Activated CD4-positive, alpha-beta T cell treated with anti-CD3 and anti-CD28 coated beads for 36 hours (primary cell): ENCODE measurements around the gene TBC1D3B. TPM values are rescaled to one million over a fixed set of nuclear protein-coding genes. Genes with fewer than 3 reads are reported as not detected.
"Not testable (repeated sequence)": the region's sequence is repeated elsewhere in the genome, so short reads cannot be mapped to it uniquely, and the experiment has no call there.

Experiments
- ATAC-seq: fragments of 200-7000 bp; cut with Tn5 transposase; one replicate; pipeline ENCODE4 v1.10.0; 2021; ENCODE audit warnings: mild to moderate bottlenecking, moderate library complexity
- CTCF ChIA-PET: fragments of 350-600 bp; sonication (Branson Sonifier 250); formaldehyde crosslinking; loops from one replicate; lab custom pipeline; 2021; ENCODE audit warnings: antibody characterized with exemption; lab: Charles Lee
- POLR2A ChIA-PET: fragments of 350-600 bp; sonication (Branson Sonifier 250); formaldehyde crosslinking; loops from one replicate; lab custom pipeline; 2021; ENCODE audit warnings: antibody characterized with exemption, inconsistent platforms; lab: Charles Lee
- DNase-seq: peaks from one replicate; pipeline ENCODE4 v3.0.0-alpha.2; 2020
- H3K27ac Mint-ChIP-seq: one replicate; pipeline ENCODE4 v1.8.0; 2021; ENCODE audit warnings: mixed read lengths
- H3K27me3 Mint-ChIP-seq: one replicate; pipeline ENCODE4 v1.8.0; 2021; ENCODE audit warnings: mixed read lengths
- H3K36me3 Mint-ChIP-seq: one replicate; pipeline ENCODE4 v1.8.0; 2021; ENCODE audit warnings: low read depth, mixed read lengths
- H3K4me1 Mint-ChIP-seq: one replicate; pipeline ENCODE4 v1.8.0; 2021; ENCODE audit warnings: mixed read lengths
- H3K4me3 Mint-ChIP-seq: one replicate; pipeline ENCODE4 v1.8.0; 2021; ENCODE audit warnings: mild to moderate bottlenecking, moderate library complexity, mixed read lengths
- H3K9me3 Mint-ChIP-seq: one replicate; pipeline ENCODE4 v1.8.0; 2021; ENCODE audit warnings: low read depth, mixed read lengths
- intact Hi-C, 2 experiments: fragments of 100-400 bp; cut with DNase I in 1 of 2; cut with micrococcal nuclease in 1 of 2; formaldehyde crosslinking; loops; one replicate each; pipeline versions ENCODE4 v1.14.2 to v1.15.1; 2022 to 2024; cut with DNase I, micrococcal nuclease
- total RNA-seq, 2 experiments: library from RNA; stranded (reverse); gene quantifications; one replicate each; pipeline ENCODE4 v1.2.3, GENCODE V29; 2021

Gene TBC1D3B
- total RNA-seq, 2 experiments from 2014 or later, result 0.83 to 2.0 TPM

DNA sequence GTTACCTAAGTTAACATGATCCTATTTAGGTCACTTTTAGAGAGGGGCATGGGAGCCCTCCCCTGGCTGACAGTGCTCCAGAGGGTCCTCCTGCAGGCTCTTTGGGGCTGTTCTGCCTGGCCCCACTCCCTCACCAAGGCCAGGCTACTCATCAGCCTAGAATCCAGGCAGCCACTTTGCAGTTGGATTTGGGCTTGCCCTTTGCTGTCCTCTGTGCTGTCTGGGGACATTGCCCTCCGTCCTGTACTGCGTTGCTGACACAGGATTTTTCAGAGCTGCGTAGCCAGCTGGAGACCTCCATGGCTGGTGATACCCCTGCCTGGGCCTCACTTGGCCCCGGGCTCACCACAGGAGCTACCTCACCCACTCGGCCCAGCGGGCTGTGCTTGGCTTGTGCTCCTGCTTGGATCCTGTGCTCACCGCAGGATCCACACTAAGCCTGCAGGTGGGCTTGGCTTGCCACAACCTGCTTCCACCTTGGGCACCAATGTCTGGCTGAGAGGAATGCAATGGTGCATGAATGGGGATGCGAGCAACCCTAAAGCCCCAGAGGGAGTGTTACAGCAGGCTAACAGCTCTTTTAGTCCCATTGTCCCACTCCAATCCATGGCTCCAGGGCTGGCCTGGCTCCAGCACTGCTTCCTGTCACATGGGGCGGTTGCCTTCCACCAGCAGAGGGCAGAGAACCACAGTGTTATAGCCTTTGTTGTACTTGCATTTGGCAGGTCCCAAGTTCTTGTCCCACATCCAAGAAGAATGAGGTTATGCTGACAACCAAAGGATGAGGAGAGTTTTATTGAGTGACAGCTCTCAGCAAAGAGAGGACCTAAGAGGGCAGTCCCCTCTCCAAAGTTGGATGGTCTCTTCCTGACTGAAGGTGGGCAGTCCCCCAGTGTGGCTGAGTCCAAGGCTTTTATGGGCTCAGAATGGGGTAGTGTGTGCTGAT, 51.3 kb downstream of the TBC1D3B start:
- CTCF ChIA-PET, result interaction anchor here (1.1 to 3.2 kb wide), 2 partner anchors 15 to 53 kb away, joined by 5 to 13 read pairs; no protein-coding TSS in a partner anchor
- POLR2A ChIA-PET, result no interaction called here
- DNase-seq, result no peak

DNA sequence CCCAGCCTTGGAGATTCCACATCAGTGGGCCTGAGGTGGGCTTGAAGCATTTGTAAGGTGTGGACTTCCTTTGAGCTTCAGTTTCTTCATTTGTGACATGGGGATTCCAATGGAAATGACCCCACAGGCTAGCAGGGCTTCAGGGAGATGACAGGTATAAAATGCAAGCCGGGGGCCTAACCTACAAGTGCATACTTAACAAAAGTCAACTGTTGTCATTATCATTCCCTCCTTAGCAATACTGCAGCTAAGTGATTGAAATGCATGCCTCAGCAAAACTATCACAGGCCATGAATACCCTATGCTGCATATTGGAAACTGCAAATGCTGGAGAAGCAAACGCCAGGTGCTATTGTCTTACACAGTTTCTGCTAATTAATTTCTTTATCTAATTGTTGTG, 53.0 kb downstream of the TBC1D3B start:
- POLR2A ChIA-PET, result no interaction called here
- CTCF ChIA-PET, result interaction anchor here (0.6 to 3.2 kb wide), 3 partner anchors 10 to 55 kb away, joined by 3 to 13 read pairs (median 3); no protein-coding TSS in a partner anchor
- Mint-ChIP-seq H3K27ac (no peak overlapping the region), H3K9me3 (peaks cover 4% of the 10 kb centered on the region), H3K36me3 (peaks cover 2% of the 10 kb centered on the region), H3K4me3 (no peak overlapping the region), H3K4me1 (peaks cover 19% of the 10 kb centered on the region), H3K27me3 (peaks cover 17% of the 10 kb centered on the region)
- intact Hi-C loops, result no loop called here
- ATAC-seq (no peak), DNase-seq (no peak)

More for the DNA sequence above, 51.3 kb downstream of the TBC1D3B start:
- Mint-ChIP-seq H3K4me3 (no peak overlapping the region), H3K4me1 (peaks cover 10% of the 10 kb centered on the region), H3K27me3 (peaks cover 24% of the 10 kb centered on the region), H3K27ac (no peak overlapping the region), H3K36me3 (peaks cover 2% of the 10 kb centered on the region), H3K9me3 (peaks cover 4% of the 10 kb centered on the region)
- ATAC-seq, result no peak
- intact Hi-C loops, result no loop called here

DNA sequence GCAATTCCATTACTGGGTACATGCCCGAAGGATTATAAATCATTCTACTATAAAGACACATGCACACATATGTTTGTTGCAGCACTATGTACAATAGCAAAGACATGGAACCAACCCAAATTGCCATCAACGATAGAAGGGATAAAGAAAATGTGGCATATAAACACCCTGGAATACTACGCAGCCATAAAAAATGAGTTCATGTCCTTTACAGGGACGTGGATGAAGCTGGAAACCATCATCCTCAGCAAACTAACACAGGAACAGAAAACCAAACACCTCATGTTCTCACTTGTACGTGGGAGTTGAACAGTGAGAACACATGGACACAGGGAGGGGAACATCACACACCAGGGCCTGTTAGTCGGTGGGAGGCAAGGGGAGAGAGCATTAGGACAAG, 55.3 kb downstream of the TBC1D3B start:
- H3K36me3 Mint-ChIP-seq, result not testable (repeated sequence)

DNA sequence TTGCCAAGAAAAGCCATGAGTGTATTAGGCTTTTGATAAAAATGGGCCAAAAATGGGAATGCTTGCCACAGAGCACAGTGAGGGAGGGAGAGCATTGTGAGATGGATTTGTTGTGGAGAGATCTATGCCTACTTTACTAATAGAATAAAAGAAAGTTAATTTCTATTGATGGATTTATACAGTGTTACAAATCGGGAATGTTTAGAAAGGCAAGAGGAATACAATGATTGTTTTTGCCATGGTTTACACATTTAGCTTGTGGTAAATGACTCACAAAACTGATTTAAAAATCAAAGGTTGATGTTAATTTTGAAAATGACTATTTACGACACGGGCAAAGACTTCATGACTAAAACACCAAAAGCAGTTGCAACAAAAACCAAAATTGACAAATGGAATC, 56.2 kb downstream of the TBC1D3B start:
- Mint-ChIP-seq H3K4me3 (no peak overlapping the region), H3K36me3 (no peaks in the 10 kb centered on the region)
- POLR2A ChIA-PET, result interaction anchor here (1.0 to 4.8 kb wide), 2 partner anchors 28 to 31 kb away, joined by 4 to 37 read pairs; partner anchors contain the start of gene CCL3

More for the DNA sequence above, 55.3 kb downstream of the TBC1D3B start:
- intact Hi-C loops, DNase-seq, H3K9me3 Mint-ChIP-seq, ATAC-seq, H3K4me3 Mint-ChIP-seq: not testable (repeated sequence)
- CTCF ChIA-PET, result interaction anchor here (0.8 to 2.1 kb wide), 3 partner anchors 8 to 48 kb away, joined by 5 to 9 read pairs (median 7); no protein-coding TSS in a partner anchor
- Mint-ChIP-seq H3K27ac (peak overlapping the region; percentile 23), H3K4me1 (peaks cover 40% of the 10 kb centered on the region), H3K27me3 (peaks cover 17% of the 10 kb centered on the region)
- POLR2A ChIA-PET, result interaction anchor here (4.8 kb wide), 1 partner anchor 32 kb away, joined by 37 read pairs; the partner anchor contains the start of gene CCL3

DNA sequence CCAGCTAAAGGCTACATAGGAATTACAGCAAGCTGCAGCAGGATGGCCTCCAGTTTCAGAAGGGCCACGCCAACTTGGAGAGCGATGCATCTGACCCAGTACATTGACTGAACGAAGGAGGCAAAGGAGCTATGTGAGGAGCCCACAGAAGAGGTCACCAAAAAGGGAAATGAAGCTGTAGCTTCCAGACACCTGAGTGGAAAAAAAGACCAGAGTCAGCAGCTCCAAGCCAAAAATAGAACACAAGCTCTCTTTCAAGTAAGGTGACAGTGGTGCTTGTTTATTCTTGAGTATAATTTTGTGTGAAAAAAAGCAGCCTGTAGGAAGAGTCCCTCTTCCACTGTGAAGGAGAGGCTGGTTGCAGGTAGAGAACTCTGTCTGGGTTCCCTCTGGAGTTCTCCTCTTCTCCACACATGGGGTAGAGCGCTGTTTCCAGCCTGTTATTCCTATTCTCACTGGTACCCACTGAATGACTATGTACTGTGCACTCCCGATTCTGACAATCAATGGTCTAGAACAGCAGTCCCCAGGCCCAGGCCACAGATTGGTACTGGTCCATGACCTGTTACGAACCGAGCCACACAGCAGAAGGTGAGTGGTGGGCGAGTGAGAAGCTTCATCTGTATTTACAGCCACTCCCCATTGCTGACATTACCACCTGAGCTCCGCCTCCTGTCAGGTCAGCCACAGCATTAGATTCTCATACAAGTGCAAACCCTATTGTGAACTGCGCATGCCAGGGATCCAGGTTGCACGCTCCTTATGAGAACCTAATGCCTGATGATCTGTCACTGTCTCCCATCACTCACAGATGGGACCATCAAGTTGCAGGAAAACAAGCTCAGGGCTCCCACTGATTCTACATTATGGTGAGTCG, 57.7 kb downstream of the TBC1D3B start:
- Mint-ChIP-seq H3K9me3 (no peaks in the 10 kb centered on the region), H3K4me1 (peaks cover 40% of the 10 kb centered on the region), H3K4me3 (peak overlapping the region; percentile 21), H3K27ac (peak overlapping the region; percentile 72), H3K27me3 (peaks cover 22% of the 10 kb centered on the region), H3K36me3 (no peaks in the 10 kb centered on the region)
- DNase-seq (peak; percentile 26), ATAC-seq (no peak)
- POLR2A ChIA-PET, result interaction anchor here (0.8 to 4.8 kb wide), 3 partner anchors 15 to 29 kb away, joined by 3 to 37 read pairs (median 8); partner anchors contain the start of gene CCL3
- intact Hi-C loops, result loop anchor here in 1 of 2 experiments (1.0 kb wide), 1 partner anchor 46 kb away; no protein-coding TSS in a partner anchor
- CTCF ChIA-PET, result interaction anchor here (0.9 to 2.1 kb wide), 6 partner anchors 13 to 149 kb away, joined by 3 to 15 read pairs (median 8); partner anchors contain the start of gene CCL3

More for the DNA sequence above, 56.2 kb downstream of the TBC1D3B start:
- DNase-seq (no peak), ATAC-seq (no peak)
- Mint-ChIP-seq H3K4me1 (peaks cover 40% of the 10 kb centered on the region), H3K9me3 (no peaks in the 10 kb centered on the region), H3K27ac (peak overlapping the region; percentile 23), H3K27me3 (peaks cover 18% of the 10 kb centered on the region)
- CTCF ChIA-PET, result interaction anchor here (0.8 to 2.1 kb wide), 4 partner anchors 9 to 52 kb away, joined by 5 to 9 read pairs (median 7); no protein-coding TSS in a partner anchor
- intact Hi-C loops, result no loop called here

DNA sequence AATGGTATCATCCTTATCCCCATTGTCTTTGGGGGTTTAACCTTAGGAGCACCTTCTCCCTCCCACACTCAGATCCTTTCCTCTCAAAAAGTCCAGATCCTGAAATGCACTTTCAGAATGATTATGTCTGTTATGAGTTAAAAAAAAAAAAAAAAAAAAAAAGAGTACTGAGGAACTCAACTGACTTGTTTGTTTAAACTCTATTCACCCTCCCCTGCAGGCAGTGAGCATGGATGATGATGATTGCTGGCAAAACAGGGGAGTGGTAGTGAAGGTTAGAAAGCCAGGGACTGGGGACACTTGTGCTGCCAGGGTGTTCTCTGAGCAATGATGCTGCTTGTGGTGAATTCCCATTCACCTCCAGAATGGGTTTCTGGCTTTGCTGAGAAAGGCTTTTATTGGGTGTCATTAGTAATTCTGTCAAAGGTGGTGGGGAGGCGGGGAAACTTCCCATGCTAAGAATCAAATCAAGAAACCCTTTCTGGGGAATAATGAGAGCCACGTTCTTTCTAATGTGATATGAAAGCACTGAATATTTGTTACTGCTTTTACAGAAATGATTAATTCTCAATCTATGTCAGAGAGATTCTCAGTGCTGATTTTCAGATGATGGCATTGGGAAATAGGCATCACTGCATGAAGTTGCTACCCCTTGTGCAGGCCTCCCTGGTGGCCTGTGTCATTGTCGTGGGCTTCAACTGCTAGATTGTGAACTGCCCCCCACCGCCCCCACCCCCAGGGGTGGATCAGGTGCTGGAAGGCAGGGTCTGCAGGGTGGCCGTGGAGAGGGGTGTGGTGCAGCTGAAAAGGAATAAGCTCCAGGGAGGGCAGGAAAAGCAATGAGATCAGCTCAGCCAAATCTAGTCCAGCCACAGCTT, 58.7 kb downstream of the TBC1D3B start:
- Mint-ChIP-seq H3K27me3 (peaks cover 22% of the 10 kb centered on the region), H3K4me3 (peak overlapping the region; percentile 21), H3K4me1 (peaks cover 40% of the 10 kb centered on the region), H3K9me3 (peaks cover 2% of the 10 kb centered on the region), H3K36me3 (no peaks in the 10 kb centered on the region), H3K27ac (peak overlapping the region; percentile 72)
- CTCF ChIA-PET, result interaction anchor here (0.9 to 2.1 kb wide), 7 partner anchors 14 to 148 kb away, joined by 3 to 15 read pairs (median 4); partner anchors contain the start of gene CCL3
- POLR2A ChIA-PET, result interaction anchor here (0.8 to 4.8 kb wide), 3 partner anchors 16 to 28 kb away, joined by 3 to 37 read pairs (median 8); partner anchors contain the start of gene CCL3
- peak; percentile 92 for ATAC-seq
- intact Hi-C loops, result loop anchor here (1.0 kb wide), 2 partner anchors 27 to 45 kb away; partner anchors contain the start of gene CCL3 (in 2 of the 2)
- peak; percentile 77 for DNase-seq

Other genes starting within 250 kb of the TBC1D3B start
- 1 to 10 TPM; 4.4 to 6.5 TPM for gene RDM1, start 245.9 kb downstream of the TBC1D3B start, total RNA-seq
- not detected for gene LYZL6, start 232.9 kb downstream of the TBC1D3B start, total RNA-seq
- not detected for gene CCL16, start 195.1 kb downstream of the TBC1D3B start, total RNA-seq
- not detected for gene CCL14, start 189.9 kb downstream of the TBC1D3B start, total RNA-seq
- gene CCL15, start 175.1 kb downstream of the TBC1D3B start, total RNA-seq, result not detected
- not detected for gene CCL23, start 158.7 kb downstream of the TBC1D3B start, total RNA-seq
- not detected for gene CCL18, start 112.4 kb downstream of the TBC1D3B start, total RNA-seq
- gene CCL3, start 86.5 kb downstream of the TBC1D3B start, total RNA-seq, result 100 to 1,000 TPM; 287 to 296 TPM
- gene CCL4, start 72.8 kb downstream of the TBC1D3B start, total RNA-seq, result 100 to 1,000 TPM; 290 to 311 TPM
- gene CCL3L1, start 20.1 kb upstream of the TBC1D3B start, total RNA-seq, result 1 to 10 TPM; 5.8 to 6.4 TPM
- 1 to 10 TPM; 4.8 to 6.4 TPM for gene CCL4L2, start 34.4 kb upstream of the TBC1D3B start, total RNA-seq
- under 1 TPM in 1 of 2 experiments, not detected in 1; 0.28 TPM for gene TBC1D3I, start 87.9 kb upstream of the TBC1D3B start, total RNA-seq
- not detected for gene TBC1D3G, start 147.2 kb upstream of the TBC1D3B start, total RNA-seq
- not detected for gene TBC1D3H, start 211.8 kb upstream of the TBC1D3B start, total RNA-seq